HUES64 (cell line): ENCODE results near the gene CNGA2.

Source experiments
- H3K27ac ChIP-seq: 2 replicates; pipeline ENCODE4 v1.7.0; 2013; ENCODE audit warnings: low read depth, low read length, inconsistent platforms
- H3K27me3 ChIP-seq: 2 replicates; pipeline ENCODE4 v1.6.1; 2013; ENCODE audit warnings: mild to moderate bottlenecking, low read length; ENCODE audit not compliant: insufficient read depth
- H3K36me3 ChIP-seq: 2 replicates; pipeline ENCODE4 v1.6.1; 2013; ENCODE audit warnings: mild to moderate bottlenecking, low read length; ENCODE audit not compliant: insufficient read depth
- H3K4me1 ChIP-seq: 2 replicates; pipeline ENCODE4 v1.6.1; 2013; ENCODE audit warnings: mild to moderate bottlenecking, low read length, moderate library complexity; ENCODE audit not compliant: insufficient read depth
- H3K4me3 ChIP-seq: 2 replicates; pipeline ENCODE4 v1.5.1; 2013; ENCODE audit warnings: mild to moderate bottlenecking, low read length, moderate library complexity
- H3K9ac ChIP-seq: 2 replicates; pipeline ENCODE4 v1.6.1; 2013; ENCODE audit warnings: mild to moderate bottlenecking, low read depth, low read length
- H3K9me3 ChIP-seq: 2 replicates; pipeline ENCODE4 v1.6.1; 2013; ENCODE audit warnings: low read depth, low read length; ENCODE audit not compliant: insufficient read depth
- WGBS: fragments of 150-250, 120-280 bp; methylation state at CpG from one replicate; pipeline ENCODE4 v1.1.7; 2013; ENCODE audit warnings: missing lambda C conversion rate; 5-methylcytosine and 5-hydroxymethylcytosine counted together

The CNGA2 gene

DNA sequence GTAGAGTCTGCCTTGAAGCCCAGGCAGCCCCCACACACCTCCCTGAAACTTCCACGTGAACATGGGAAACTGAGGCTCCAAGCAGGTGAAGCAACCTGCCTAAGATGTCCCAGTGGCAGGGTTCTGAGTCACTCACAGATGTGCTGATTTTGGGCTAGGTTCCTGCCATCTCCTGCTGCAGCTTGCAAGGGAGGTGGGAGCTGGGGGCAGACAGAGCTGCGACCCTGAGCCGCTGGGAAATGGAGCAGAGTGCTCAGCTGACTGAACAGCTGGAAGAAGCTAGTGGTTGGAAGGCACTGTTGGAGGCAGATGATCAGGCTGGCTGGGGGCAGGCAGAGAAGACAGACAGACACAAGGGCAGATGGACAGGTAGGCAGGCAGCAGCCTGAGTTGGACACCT, 22.3 kb upstream of the CNGA2 start:
- Histone ChIP-seq H3K9ac (no peak overlapping the region), H3K4me1 (0 out of 2 replicates have a peak, but pooled peaks cover 4% of the 10 kb centered on the region), H3K9me3 (no peaks in the 10 kb centered on the region), H3K36me3 (no peaks in the 10 kb centered on the region), H3K4me3 (no peak overlapping the region), H3K27me3 (no peaks in the 10 kb centered on the region), H3K27ac (no peak overlapping the region)
- WGBS, result 79% methylated on average over 3 of the region's 3 CpGs

DNA sequence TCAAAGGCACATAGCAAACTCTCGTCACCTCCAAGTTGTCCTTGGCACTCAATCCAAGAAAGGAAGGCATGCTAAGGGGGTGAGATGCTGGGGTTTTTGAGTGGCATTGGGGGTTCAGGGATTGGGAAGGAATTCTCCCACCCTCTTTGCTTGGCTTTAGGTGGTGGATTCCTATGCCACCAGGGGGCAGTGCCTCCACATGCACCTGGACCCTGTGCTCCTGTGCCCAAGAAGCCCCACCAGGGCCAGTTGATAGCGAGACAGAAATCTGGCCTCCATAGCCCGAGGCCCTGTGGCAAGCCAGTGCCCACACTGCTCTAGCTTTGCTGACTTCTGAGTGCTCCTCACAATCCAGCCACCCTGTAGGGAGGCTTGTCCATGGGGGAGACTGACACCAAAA, 20.7 kb upstream of the CNGA2 start:
- no peaks in the 10 kb centered on the region for H3K27me3 ChIP-seq
- 55% methylated on average over 3 of the region's 3 CpGs for WGBS
- no peak overlapping the region for H3K27ac ChIP-seq
- 0 out of 2 replicates have a peak, but pooled peaks cover 4% of the 10 kb centered on the region for H3K4me1 ChIP-seq
- no peak overlapping the region for H3K4me3 ChIP-seq
- H3K9ac ChIP-seq, result no peak overlapping the region
- H3K9me3 ChIP-seq, result no peaks in the 10 kb centered on the region
- H3K36me3 ChIP-seq, result no peaks in the 10 kb centered on the region

DNA sequence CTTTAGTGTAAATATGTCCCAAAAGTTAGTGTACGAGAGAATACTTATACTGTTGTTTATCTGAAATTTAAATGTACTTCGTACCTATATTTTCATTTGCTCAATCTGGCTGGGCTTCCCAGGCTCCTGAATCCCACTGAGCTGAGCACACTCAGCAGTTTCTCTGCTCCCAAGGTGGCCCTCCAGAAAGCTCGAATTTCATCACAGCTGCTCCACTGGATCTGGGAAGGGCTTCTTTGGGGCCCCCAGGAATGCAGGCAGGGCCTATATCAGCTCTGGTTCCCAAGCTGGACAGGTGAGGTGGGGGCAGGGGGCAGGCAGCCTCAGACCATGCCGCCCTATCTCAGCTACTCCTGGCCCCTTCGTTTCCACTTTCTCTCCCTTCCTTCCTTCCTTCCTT, 20.2 kb upstream of the CNGA2 start:
- 0 out of 2 replicates have a peak, but pooled peaks cover 4% of the 10 kb centered on the region for H3K4me1 ChIP-seq
- H3K9ac ChIP-seq, result no peak overlapping the region
- H3K27me3 ChIP-seq, result no peaks in the 10 kb centered on the region
- WGBS, result 70% methylated on average over 4 of the region's 5 CpGs
- no peak overlapping the region for H3K4me3 ChIP-seq
- no peaks in the 10 kb centered on the region for H3K36me3 ChIP-seq
- no peak overlapping the region for H3K27ac ChIP-seq
- no peaks in the 10 kb centered on the region for H3K9me3 ChIP-seq

DNA sequence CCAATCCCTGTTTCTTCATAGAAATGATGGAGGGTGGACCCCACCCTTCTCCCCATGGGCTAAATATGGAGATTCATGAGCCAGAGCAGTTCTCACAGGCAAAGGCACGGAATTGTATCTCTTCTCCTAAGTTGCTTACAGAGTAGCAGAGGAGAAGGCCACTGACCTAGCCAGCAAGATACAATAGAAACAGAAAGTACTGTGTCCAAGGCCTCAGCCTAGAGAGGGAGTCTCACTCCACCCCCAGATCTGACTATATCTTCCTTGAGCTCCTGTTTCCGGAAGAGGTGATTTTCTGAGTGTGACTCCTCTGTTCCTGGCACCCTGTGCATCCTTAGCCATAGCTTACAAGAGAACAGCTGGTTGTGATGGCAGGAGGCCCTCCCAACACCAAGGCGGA, 18.8 kb upstream of the CNGA2 start, which contains the start of gene FATE1:
TSS of gene FATE1 (plus strand) at position 284 of the 400 bp plus-strand sequence. CDS start at position 369, 85 bp downstream.
- Histone ChIP-seq H3K27me3 (no peaks in the 10 kb centered on the region), H3K27ac (no peak within 1 kb of the TSS), H3K9me3 (no peaks in the 10 kb centered on the region), H3K9ac (no peak within 1 kb of the TSS), H3K36me3 (no peaks in the 10 kb centered on the region), H3K4me1 (0 out of 2 replicates have a peak, but pooled peaks cover 4% of the 10 kb centered on the region), H3K4me3 (no peak within 1 kb of the TSS)
- 100% methylated on average over 3 of the region's 3 CpGs for WGBS

DNA sequence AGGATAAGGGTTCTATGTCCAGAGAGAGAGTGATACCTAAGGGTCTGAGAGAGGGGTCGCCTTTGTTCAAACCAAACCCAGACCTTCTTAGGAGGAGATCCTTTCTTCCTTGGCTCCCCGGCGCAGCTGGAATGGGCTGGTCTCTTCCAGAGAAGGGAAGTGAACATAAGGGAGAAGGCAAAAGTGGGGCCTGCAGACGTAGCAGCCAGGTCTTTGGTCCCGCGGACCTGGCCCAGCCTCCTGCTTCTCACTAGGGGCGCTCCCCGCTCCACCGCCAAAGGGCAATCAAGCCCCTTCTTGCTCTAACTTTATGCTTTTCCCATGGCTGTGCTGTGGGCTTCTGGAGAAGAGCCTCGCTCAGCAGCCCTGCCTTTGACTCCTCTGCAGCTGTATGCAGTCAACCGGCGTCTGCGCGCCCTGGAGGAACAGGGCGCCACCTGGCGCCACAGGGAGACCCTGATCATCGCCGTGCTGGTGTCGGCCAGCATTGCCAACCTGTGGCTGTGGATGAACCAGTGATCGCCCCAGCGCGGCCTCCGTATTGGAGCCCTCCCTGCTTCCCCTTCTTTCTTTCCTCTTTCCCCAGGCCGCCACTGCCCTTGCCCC, 12.2 kb upstream of the CNGA2 start:
- H3K27me3 ChIP-seq, result peaks cover 3% of the 10 kb centered on the region; the same call in 1 of the 2 replicates
- no peak overlapping the region for H3K27ac ChIP-seq
- no peaks in the 10 kb centered on the region for H3K9me3 ChIP-seq
- no peak overlapping the region for H3K9ac ChIP-seq
- H3K4me3 ChIP-seq, result no peak overlapping the region
- WGBS, result 54% methylated on average over 23 of the region's 24 CpGs
- H3K36me3 ChIP-seq, result no peaks in the 10 kb centered on the region
- 0 out of 2 replicates have a peak, but pooled peaks cover 6% of the 10 kb centered on the region for H3K4me1 ChIP-seq

DNA sequence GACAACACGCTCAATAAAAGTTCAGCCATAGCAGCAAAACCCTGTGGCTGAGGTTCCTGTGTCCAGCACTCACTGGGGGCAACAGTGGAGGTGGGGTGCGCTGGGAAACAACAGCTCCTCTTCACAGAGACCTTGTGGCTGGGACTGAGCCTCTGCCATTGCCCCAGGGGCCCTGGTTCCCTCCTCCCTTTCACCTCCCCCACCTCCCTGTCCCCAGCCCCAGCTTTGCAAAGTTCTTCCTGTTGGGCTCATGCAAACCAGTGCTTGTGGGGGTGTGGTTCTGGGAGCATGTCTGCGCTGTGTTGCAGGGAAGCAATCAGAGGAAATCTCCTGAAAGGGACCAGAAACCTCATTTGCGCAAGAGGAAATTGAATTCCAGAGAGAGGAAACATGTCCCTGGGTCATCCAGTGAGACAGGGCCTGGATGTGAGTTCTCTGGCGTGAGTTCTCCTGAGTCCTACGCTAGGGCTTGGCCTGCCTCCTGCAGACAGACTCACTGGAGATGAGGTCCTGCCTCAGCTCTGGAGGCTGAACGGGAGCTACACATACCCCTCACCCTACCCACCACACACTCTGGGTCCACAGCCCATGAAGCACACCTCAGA, 11.3 kb upstream of the CNGA2 start:
- Histone ChIP-seq H3K27me3 (peaks cover 3% of the 10 kb centered on the region; the same call in 1 of the 2 replicates), H3K36me3 (no peaks in the 10 kb centered on the region), H3K4me3 (no peak overlapping the region), H3K9ac (no peak overlapping the region), H3K27ac (no peak overlapping the region), H3K4me1 (0 out of 2 replicates have a peak, but pooled peaks cover 6% of the 10 kb centered on the region), H3K9me3 (no peaks in the 10 kb centered on the region)
- 91% methylated on average over 7 of the region's 7 CpGs for WGBS

DNA sequence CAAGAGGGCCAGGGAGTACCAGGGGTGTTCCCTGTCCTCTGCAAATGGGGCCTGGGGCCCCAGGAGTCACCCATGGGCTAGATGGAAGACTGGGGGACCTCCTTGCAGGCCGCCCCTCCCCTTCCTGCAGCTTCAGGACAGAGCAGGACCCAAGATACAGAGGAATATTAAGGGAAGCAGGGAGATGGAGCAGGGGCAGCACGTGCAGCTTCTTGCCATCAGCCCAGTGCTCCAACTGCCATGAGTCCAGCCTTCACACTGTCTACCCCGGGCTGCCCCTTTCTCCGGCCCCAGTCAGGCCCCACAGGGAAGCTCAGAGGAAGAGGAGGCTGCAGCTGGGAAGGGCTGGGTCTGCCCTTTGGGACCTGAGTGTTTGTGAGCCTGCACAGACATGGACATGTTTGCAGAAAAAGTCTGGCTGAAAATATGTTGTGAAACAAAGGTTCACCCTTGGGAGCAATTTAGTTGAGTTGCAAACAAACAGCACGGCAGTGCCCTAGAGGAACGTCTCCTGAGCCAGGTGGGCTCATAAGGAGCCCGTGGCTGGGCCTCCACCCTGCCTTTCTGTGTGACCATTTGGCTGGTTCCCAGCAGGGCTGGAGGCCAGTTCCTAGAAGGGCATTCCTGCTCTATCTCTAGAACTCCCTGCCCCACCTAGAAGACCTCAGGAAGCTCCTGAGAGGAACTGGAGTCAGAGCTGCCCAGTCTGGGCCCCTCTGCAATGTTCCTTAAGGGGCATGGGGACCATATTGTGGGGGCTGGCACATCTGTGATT, 9.8 kb upstream of the CNGA2 start:
- H3K9ac ChIP-seq, result no peak overlapping the region
- 92% methylated on average over 6 of the region's 7 CpGs for WGBS
- H3K36me3 ChIP-seq, result no peaks in the 10 kb centered on the region
- no peak overlapping the region for H3K4me3 ChIP-seq
- H3K4me1 ChIP-seq, result 0 out of 2 replicates have a peak, but pooled peaks cover 6% of the 10 kb centered on the region
- peaks cover 3% of the 10 kb centered on the region; the same call in 1 of the 2 replicates for H3K27me3 ChIP-seq
- no peak overlapping the region for H3K27ac ChIP-seq
- no peaks in the 10 kb centered on the region for H3K9me3 ChIP-seq

DNA sequence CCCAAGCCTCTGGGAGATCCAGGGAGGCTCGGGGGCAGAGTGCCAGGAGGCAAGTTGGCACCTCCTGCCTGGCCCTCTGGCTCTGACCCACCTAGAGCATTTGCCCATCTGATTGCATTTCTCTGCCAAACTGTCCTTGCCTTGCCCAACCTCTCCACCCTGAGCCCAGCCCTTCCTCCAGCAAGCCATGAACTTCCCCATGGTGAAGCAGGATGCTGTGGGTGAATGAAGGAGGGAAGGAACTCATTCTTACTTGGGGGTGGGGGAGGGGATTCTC, 9.3 kb upstream of the CNGA2 start:
- Histone ChIP-seq H3K4me1 (0 out of 2 replicates have a peak, but pooled peaks cover 6% of the 10 kb centered on the region), H3K27me3 (peaks cover 3% of the 10 kb centered on the region; the same call in 1 of the 2 replicates), H3K27ac (no peak overlapping the region), H3K4me3 (no peak overlapping the region), H3K9ac (no peak overlapping the region), H3K9me3 (no peaks in the 10 kb centered on the region), H3K36me3 (no peaks in the 10 kb centered on the region)
- WGBS, result 95% methylated on average over 1 of the region's 1 CpG

DNA sequence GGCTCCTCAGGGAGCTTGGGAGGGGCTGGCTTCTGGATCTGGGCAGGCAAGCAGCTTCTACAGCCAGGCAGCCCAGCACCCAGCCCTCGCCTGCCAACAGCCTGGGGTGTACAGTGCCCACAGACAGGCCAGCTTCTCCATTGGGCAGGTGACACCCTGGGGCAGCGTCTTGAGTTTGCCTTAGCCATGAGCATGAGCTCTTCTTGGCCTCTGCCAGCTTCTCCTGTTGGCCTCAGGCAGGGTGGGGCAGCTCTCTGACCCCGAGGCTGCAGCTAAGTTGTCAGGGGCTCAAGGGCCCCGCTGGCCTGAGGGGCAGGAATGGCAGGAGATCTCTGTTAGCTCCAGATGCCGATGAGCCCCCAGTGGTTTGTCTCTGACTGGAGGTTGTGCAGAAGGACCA, 7.8 kb upstream of the CNGA2 start:
- H3K9ac ChIP-seq, result no peak overlapping the region
- no peaks in the 10 kb centered on the region for H3K36me3 ChIP-seq
- no peak overlapping the region for H3K27ac ChIP-seq
- no peaks in the 10 kb centered on the region for H3K9me3 ChIP-seq
- H3K27me3 ChIP-seq, result peaks cover 3% of the 10 kb centered on the region; the same call in 1 of the 2 replicates
- 97% methylated on average over 5 of the region's 5 CpGs for WGBS
- H3K4me3 ChIP-seq, result no peak overlapping the region
- H3K4me1 ChIP-seq, result 0 out of 2 replicates have a peak, but pooled peaks cover 6% of the 10 kb centered on the region

DNA sequence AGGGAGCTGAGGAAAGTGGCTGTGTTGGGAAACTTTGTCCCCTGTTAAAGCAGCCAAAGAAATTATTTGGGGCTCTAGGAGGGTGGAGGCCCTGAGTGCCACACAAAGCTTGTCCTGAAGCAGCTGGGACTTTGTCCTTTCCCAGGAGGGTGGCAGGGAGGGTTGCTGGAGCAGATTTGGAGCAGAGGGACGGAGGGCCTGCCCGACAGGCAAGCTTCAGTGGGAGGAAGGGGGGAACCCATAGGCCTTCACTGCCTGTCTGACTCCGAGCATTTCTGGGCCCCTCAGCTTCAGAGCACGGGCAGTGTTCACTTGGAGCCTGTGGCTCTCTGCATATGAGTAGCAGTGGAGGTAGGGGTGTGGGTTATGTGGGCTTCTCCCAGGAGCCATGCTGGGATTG, 7.2 kb upstream of the CNGA2 start:
- no peak overlapping the region for H3K9ac ChIP-seq
- peaks cover 3% of the 10 kb centered on the region; the same call in 1 of the 2 replicates for H3K27me3 ChIP-seq
- no peak overlapping the region for H3K4me3 ChIP-seq
- no peaks in the 10 kb centered on the region for H3K9me3 ChIP-seq
- 89% methylated on average over 4 of the region's 4 CpGs for WGBS
- H3K27ac ChIP-seq, result no peak overlapping the region
- H3K36me3 ChIP-seq, result no peaks in the 10 kb centered on the region
- 0 out of 2 replicates have a peak, but pooled peaks cover 6% of the 10 kb centered on the region for H3K4me1 ChIP-seq

DNA sequence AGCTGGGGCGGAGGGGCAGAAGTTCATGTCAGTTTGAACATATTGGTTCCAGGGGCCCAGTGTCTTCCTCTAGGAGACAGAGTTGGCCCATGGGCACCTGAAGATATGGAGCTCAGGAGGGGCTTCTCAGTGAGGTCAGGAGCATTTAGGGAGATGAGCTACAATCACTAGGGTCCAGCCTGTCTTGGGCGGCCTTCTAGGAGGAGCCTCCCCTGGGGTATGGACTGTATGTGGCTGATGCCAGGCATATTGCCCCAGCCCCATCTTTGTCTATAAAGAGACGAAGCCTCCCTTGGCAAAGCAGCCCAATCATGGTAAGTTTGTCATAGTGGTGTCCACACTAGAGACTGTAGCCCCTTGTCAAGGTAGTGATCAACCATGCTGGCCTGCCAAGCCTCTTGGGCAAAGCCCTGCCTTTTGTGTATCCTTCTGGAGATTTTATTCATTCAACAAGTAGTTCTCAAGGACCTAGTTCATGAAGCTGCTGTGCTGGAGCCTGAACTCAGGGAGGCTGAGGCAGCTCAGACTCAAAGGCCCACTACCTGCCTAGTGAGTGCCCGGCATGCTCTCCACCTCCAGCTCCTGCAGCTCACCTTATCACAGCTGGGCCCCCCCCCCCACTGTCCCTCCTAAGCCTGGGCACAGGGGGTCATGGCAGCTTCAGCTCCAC, 5.4 kb upstream of the CNGA2 start:
- Histone ChIP-seq H3K4me3 (no peak overlapping the region), H3K4me1 (no peaks in the 10 kb centered on the region), H3K27ac (no peak overlapping the region), H3K9ac (no peak overlapping the region), H3K9me3 (no peaks in the 10 kb centered on the region), H3K27me3 (no peaks in the 10 kb centered on the region), H3K36me3 (no peaks in the 10 kb centered on the region)
- 95% methylated on average over 4 of the region's 4 CpGs for WGBS
